HCT116 (cell line): ENCODE data around the gene NHERF1. TPM values are rescaled to one million over a fixed set of nuclear protein-coding genes. Genes with fewer than 3 reads are reported as not detected.

Experiments
- ATAC-seq: fragments of 200-7000 bp; cut with Tn5 transposase; 2 replicates; pipeline ENCODE4 v1.9.1; 2020; ENCODE audit warnings: mild to moderate bottlenecking, moderate library complexity
- BruUV-seq: library from RNA; stranded (reverse); fragments of 400-500 nt; replicated peaks from 2 replicates; lab custom pipeline; 2021; lab: Mats Ljungman, UMichigan
- CTCF ChIA-PET: fragments of 300-600 bp; sonication (Branson Sonifier 250); formaldehyde crosslinking; loops from one replicate; lab custom pipeline; 2021; ENCODE audit warnings: antibody characterized with exemption; lab: Charles Lee
- POLR2A ChIA-PET: fragments of 300-600, 350-600 bp; sonication (Branson Sonifier 250); formaldehyde crosslinking; loops from one replicate; lab custom pipeline; 2021; ENCODE audit warnings: antibody characterized with exemption; lab: Charles Lee
- RAD21 ChIA-PET, 2 experiments: fragments of 300-600 bp; sonication (Branson Sonifier 250); formaldehyde crosslinking; loops; one replicate each; lab custom pipeline; 2023; ENCODE audit warnings: low total read pairs in 2 of 2; ENCODE audit not compliant: uncharacterized antibody in 2 of 2, unreplicated experiment in 2 of 2, low non-redundant PET in 1 of 2; lab: Charles Lee
- DNase-seq: peaks from one replicate; pipeline ENCODE4 v3.0.0-alpha.2; 2010; ENCODE audit warnings: low read depth, low spot score
- H2AFZ ChIP-seq: fragments of 200-600 bp; shearing (Covaris generic), sonication (generic); 2 replicates; pipeline ENCODE4 v1.6.1; 2017; ENCODE audit warnings: low read depth, mixed run types, mixed read lengths, antibody characterized with exemption, low read length; ENCODE audit not compliant: poor library complexity, severe bottlenecking
- H3K27ac ChIP-seq: 2 replicates; pipeline ENCODE4 v1.5.1; 2012; ENCODE audit warnings: low read depth, low read length
- H3K27me3 ChIP-seq: fragments of 200-600 bp; sonication (generic); 2 replicates; pipeline ENCODE4 v1.6.1; 2016; ENCODE audit warnings: mixed run types, low read length, mixed read lengths; ENCODE audit not compliant: insufficient read depth
- H3K36me3 ChIP-seq, 2 experiments: fragments of 200-500 bp in 1 of 2; fragments of 200-600 bp in 1 of 2; sonication (Bioruptor generic) in 1 of 2; sonication (generic) in 1 of 2; 2 replicates each; pipeline versions ENCODE4 v1.5.1 to v1.6.1; 2014 to 2016; ENCODE audit warnings: low read length in 2 of 2, inconsistent platforms in 1 of 2, mixed read lengths in 1 of 2, mixed run types in 1 of 2; ENCODE audit not compliant: insufficient read depth in 2 of 2, control insufficient read depth in 1 of 2
- H3K4me1 ChIP-seq, 2 experiments: fragments of 200-600 bp in 1 of 2; sonication (generic) in 1 of 2; 2 replicates each; pipeline versions ENCODE4 v1.5.1 to v1.6.1; 2012 to 2017; ENCODE audit warnings: low read length in 2 of 2, inconsistent platforms in 1 of 2, mild to moderate bottlenecking in 1 of 2, mixed read lengths in 1 of 2, mixed run types in 1 of 2, moderate library complexity in 1 of 2; ENCODE audit not compliant: insufficient read depth in 2 of 2, control insufficient read depth in 1 of 2
- H3K4me2 ChIP-seq: fragments of 200-600 bp; sonication (generic); 2 replicates; pipeline ENCODE4 v1.6.1; 2017; ENCODE audit warnings: mixed run types, low read length, mixed read lengths
- H3K4me3 ChIP-seq, 2 experiments: fragments of 200-600 bp in 1 of 2; sonication (generic) in 1 of 2; replicated peaks in 1 of 2; 2 replicates each; pipeline ENCODE4 v1.5.1; 2011 to 2016; ENCODE audit warnings: low read length in 2 of 2, control low read depth in 1 of 2, low read depth in 1 of 2, mild to moderate bottlenecking in 1 of 2, mixed read lengths in 1 of 2, mixed run types in 1 of 2
- H3K79me2 ChIP-seq: fragments of 200-600 bp; sonication (generic); 2 replicates; pipeline ENCODE4 v1.6.1; 2017; ENCODE audit warnings: mild to moderate bottlenecking, mixed run types, low read length, moderate library complexity, mixed read lengths; ENCODE audit not compliant: insufficient read depth
- H3K9ac ChIP-seq: fragments of 200-600 bp; sonication (generic); 2 replicates; pipeline ENCODE4 v1.6.1; 2016; ENCODE audit warnings: low read length, mixed read lengths
- H3K9me2 ChIP-seq: fragments of 200-600 bp; sonication (generic), shearing (Covaris generic); 2 replicates; pipeline ENCODE4 v1.6.1; 2017; ENCODE audit warnings: mixed run types, mild to moderate bottlenecking, moderate library complexity; ENCODE audit not compliant: insufficient read depth
- H3K9me3 ChIP-seq, 2 experiments: fragments of 200-500 bp in 1 of 2; fragments of 200-600 bp in 1 of 2; sonication (Bioruptor generic) in 1 of 2; sonication (generic) in 1 of 2; 2 replicates each; pipeline ENCODE4 v1.6.1; 2014 to 2017; ENCODE audit warnings: low read length in 2 of 2, mixed read lengths in 2 of 2, inconsistent platforms in 1 of 2, low read depth in 1 of 2, mild to moderate bottlenecking in 1 of 2, mixed run types in 1 of 2, moderate library complexity in 1 of 2; ENCODE audit not compliant: control insufficient read depth in 1 of 2, insufficient read depth in 1 of 2
- H4K20me1 ChIP-seq: fragments of 200-600 bp; sonication (generic), shearing (Covaris generic); 2 replicates; pipeline ENCODE4 v1.6.1; 2017; ENCODE audit warnings: mixed run types, mild to moderate bottlenecking, moderate library complexity; ENCODE audit not compliant: insufficient read depth
- CBX3 ChIP-seq: IDR thresholded peaks from 2 replicates; pipeline ENCODE4 v1.6.1; 2012; ENCODE audit warnings: low read depth
- CEBPB ChIP-seq: IDR thresholded peaks from 2 replicates; pipeline ENCODE4 v1.6.1; 2012; ENCODE audit warnings: low read depth
- EGR1 ChIP-seq: IDR thresholded peaks from 2 replicates; pipeline ENCODE4 v1.6.1; 2012; ENCODE audit warnings: low read depth
- ELF1 ChIP-seq: IDR thresholded peaks from 2 replicates; pipeline ENCODE4 v1.6.1; 2012; ENCODE audit warnings: low read depth, borderline replicate concordance
- EZH2 ChIP-seq: fragments of 200-600 bp; sonication (generic); IDR thresholded peaks from 2 replicates; pipeline ENCODE4 v1.6.1; 2017; ENCODE audit warnings: antibody characterized with exemption, mixed run types
- EZH2phosphoT487 ChIP-seq: fragments of 200-600 bp; IDR thresholded peaks from 2 replicates; pipeline ENCODE4 v1.6.1; 2018; ENCODE audit warnings: antibody characterized with exemption, borderline replicate concordance
- FOSL1 ChIP-seq: IDR thresholded peaks from 2 replicates; pipeline ENCODE4 v1.6.1; 2012; ENCODE audit warnings: low read depth
- JUND ChIP-seq: IDR thresholded peaks from 2 replicates; pipeline ENCODE4 v1.6.1; 2012
- MAX ChIP-seq: IDR thresholded peaks from 2 replicates; pipeline ENCODE4 v1.6.1; 2012
- POLR2A ChIP-seq: IDR thresholded peaks from 2 replicates; pipeline ENCODE4 v1.7.0; 2011; ENCODE audit warnings: borderline replicate concordance; ENCODE audit not compliant: insufficient read depth, insufficient read length; ENCODE audit errors: extremely low read depth
- RAD21 ChIP-seq: IDR thresholded peaks from 2 replicates; pipeline ENCODE4 v1.6.1; 2012; ENCODE audit warnings: low read depth, mild to moderate bottlenecking
- SP1 ChIP-seq: IDR thresholded peaks from 2 replicates; pipeline ENCODE4 v1.6.1; 2012; ENCODE audit warnings: low read depth
- TCF7L2 ChIP-seq: IDR thresholded peaks from 2 replicates; pipeline ENCODE4 v1.7.0; 2011; ENCODE audit warnings: borderline replicate concordance, inconsistent platforms; ENCODE audit not compliant: insufficient read depth, insufficient read length; ENCODE audit errors: extremely low read depth
- ZFX ChIP-seq: fragments of 450-650 bp; IDR thresholded peaks from 2 replicates; pipeline ENCODE4 v1.6.1; 2017
- ZNF274 ChIP-seq: fragments of 200-500 bp; sonication (Bioruptor generic); IDR thresholded peaks from 2 replicates; pipeline ENCODE4 v1.6.1; 2014; ENCODE audit warnings: mild to moderate bottlenecking, low read depth, low read length, inconsistent platforms
- intact Hi-C: fragments of 100-400 bp; cut with micrococcal nuclease; formaldehyde crosslinking; loops from 2 replicates; pipeline ENCODE4 v1.10.0; 2022
- total RNA-seq: library from RNA; stranded (reverse); gene quantifications from one replicate; pipeline ENCODE4 v1.2.1, GENCODE V29; 2021; ENCODE audit not compliant: unreplicated experiment
- TF ChIP-seq, protein P1 (sequence below): IDR thresholded peaks from 2 replicates; pipeline ENCODE4 v1.6.1; 2012; ENCODE audit warnings: low read depth

Gene NHERF1
- total RNA-seq, 1 experiment from 2014 or later: 129 TPM

DNA sequence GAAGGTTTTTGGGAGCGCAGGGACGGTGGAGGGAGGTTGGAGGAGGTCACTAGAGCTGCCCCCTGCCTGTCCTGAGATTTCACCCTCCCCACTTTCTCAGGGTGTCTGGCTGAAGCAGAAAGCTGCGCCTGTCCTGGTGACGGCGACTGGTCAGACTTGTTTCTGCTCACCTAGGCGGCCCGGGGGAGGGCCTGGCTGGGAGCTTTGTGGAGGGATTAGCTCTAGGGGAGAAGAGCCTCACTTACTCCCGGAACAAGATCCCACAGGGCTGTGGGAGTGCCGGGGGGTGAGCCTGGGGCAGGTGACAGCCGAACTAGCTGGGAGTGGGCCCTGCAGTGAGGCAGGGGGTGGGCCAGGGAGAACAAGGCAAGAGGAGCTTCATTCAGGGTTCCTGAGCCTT is 11.5 kb downstream of the NHERF1 start (continued):
- TF ChIP-seq, protein P1, sequence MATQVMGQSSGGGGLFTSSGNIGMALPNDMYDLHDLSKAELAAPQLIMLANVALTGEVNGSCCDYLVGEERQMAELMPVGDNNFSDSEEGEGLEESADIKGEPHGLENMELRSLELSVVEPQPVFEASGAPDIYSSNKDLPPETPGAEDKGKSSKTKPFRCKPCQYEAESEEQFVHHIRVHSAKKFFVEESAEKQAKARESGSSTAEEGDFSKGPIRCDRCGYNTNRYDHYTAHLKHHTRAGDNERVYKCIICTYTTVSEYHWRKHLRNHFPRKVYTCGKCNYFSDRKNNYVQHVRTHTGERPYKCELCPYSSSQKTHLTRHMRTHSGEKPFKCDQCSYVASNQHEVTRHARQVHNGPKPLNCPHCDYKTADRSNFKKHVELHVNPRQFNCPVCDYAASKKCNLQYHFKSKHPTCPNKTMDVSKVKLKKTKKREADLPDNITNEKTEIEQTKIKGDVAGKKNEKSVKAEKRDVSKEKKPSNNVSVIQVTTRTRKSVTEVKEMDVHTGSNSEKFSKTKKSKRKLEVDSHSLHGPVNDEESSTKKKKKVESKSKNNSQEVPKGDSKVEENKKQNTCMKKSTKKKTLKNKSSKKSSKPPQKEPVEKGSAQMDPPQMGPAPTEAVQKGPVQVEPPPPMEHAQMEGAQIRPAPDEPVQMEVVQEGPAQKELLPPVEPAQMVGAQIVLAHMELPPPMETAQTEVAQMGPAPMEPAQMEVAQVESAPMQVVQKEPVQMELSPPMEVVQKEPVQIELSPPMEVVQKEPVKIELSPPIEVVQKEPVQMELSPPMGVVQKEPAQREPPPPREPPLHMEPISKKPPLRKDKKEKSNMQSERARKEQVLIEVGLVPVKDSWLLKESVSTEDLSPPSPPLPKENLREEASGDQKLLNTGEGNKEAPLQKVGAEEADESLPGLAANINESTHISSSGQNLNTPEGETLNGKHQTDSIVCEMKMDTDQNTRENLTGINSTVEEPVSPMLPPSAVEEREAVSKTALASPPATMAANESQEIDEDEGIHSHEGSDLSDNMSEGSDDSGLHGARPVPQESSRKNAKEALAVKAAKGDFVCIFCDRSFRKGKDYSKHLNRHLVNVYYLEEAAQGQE: no peak
- TF ChIP-seq POLR2A: no peak
- no peak for TF ChIP-seq EZH2phosphoT487
- no peak for TF ChIP-seq TCF7L2
- TF ChIP-seq FOSL1: no peak
- no peak for TF ChIP-seq ZFX
- TF ChIP-seq EGR1: no peak
- TF ChIP-seq RAD21: no peak
- no peak for TF ChIP-seq SP1
- no peak for TF ChIP-seq JUND

DNA sequence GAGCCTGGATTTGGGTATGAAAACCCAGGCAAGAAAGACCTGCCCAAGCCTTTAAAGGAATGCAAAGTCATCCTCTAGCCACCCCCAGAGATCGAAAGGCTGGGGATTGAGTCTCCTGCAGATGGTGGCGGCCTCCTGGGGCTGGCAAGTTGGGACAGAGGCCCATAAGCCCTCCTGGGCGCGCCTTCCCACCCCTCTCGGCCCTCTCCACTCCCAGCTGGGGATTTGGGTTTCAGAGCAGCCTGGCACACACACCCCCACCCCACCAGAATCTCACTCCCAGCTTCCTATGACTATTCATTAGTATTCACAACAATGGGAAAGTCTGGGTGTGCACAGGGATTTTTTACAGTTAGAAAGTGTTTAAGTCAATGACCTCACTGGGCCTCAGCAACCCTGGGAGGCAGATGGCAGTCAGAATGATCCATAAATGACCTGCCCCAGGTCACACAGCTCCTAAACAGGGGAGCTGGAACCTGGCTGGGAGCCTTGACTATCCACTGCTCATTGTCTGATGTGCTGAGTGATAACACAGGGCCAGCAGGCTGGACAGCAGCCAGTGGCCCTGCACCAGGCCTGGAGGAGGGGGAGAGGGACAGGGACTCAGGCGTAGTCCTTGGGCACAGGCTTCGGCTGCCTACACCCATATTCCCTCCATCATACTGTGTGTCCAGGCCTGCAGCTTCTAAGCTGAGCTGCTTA is 12.1 kb downstream of the NHERF1 start:
- ATAC-seq: no peak
- Histone ChIP-seq H3K4me2 (peak overlapping the region; percentile 85), H3K9ac (peak overlapping the region; percentile 3; the same call in 1 of the 2 replicates), H3K9me3 (no peaks in the 10 kb centered on the region), H3K9me2 (no peaks in the 10 kb centered on the region), H3K27me3 (no peaks in the 10 kb centered on the region), H2AFZ (no peak overlapping the region), H4K20me1 (no peaks in the 10 kb centered on the region; the same call in 1 of the 2 replicates), H3K79me2 (peaks cover 56% of the 10 kb centered on the region), H3K4me1 (peaks cover 46 to 54% of the 10 kb centered on the region in 2 experiments), H3K27ac (peak overlapping the region; percentile 1; the same call in 1 of the 2 replicates), H3K36me3 (peaks cover 0 to 4% of the 10 kb centered on the region in 2 experiments; a peak in 1 of 4 replicates), H3K4me3 (no peak overlapping the region)
- CTCF ChIA-PET: interaction anchor here (0.6 to 4.1 kb wide), 5 partner anchors 10 to 567 kb away, joined by 3 to 20 read pairs (median 3); no protein-coding TSS in a partner anchor
- no TSS peak for BruUV-seq
- POLR2A ChIA-PET: interaction anchor here (1.2 to 3.9 kb wide), 3 partner anchors 9 to 16 kb away, joined by 5 to 18 read pairs (median 7); partner anchors contain the start of gene NAT9
- RAD21 ChIA-PET: no interaction called here
- no peak for DNase-seq
- intact Hi-C loops: no loop called here
- TF ChIP-seq TCF7L2 (no peak), CEBPB (no peak), POLR2A (no peak), RAD21 (no peak), MAX (no peak), EGR1 (no peak), EZH2phosphoT487 (no peak), ELF1 (no peak), CBX3 (no peak), ZNF274 (no peak), EZH2 (no peak)
- TF ChIP-seq, protein P1: no peak
